H1 (cell line): ENCODE results near the gene AQP6. TPM values are rescaled to one million over a fixed set of nuclear protein-coding genes. Genes with fewer than 3 reads are reported as not detected.

Source experiments
- CTCF ChIA-PET: fragments of 300-600 bp; sonication (Branson Sonifier 250); formaldehyde crosslinking; loops from one replicate; lab custom pipeline; 2021; ENCODE audit not compliant: partially characterized antibody; lab: Charles Lee
- POLR2A ChIA-PET: fragments of 300-600 bp; sonication (Branson Sonifier 250); formaldehyde crosslinking; loops from one replicate; lab custom pipeline; 2021; ENCODE audit warnings: inconsistent platforms; ENCODE audit not compliant: partially characterized antibody; lab: Charles Lee
- DNase-seq, 2 experiments: peaks; one replicate each; pipeline versions ENCODE4 v3.0.0 to v3.0.0-alpha.2; 2010 to 2022; ENCODE audit warnings: low spot score in 2 of 2, low read depth in 1 of 2, mixed read lengths in 1 of 2
- FAIRE-seq: peaks from 2 replicates; lab custom pipeline; 2011; peaks lifted over from hg19 to GRCh38; lab: Jason Lieb, UNC
- H2AFZ ChIP-seq: 2 replicates; pipeline ENCODE4 v1.8.1; 2012; ENCODE audit warnings: low read length, inconsistent platforms
- H2AK5ac ChIP-seq: 2 replicates; pipeline ENCODE4 v1.6.1; 2013; ENCODE audit warnings: low read depth, low read length
- H2BK120ac ChIP-seq: replicated peaks from 2 replicates; pipeline ENCODE3; 2013; ENCODE audit warnings: low read depth, low read length, inconsistent platforms
- H2BK12ac ChIP-seq: 2 replicates; pipeline ENCODE4 v1.6.1; 2013; ENCODE audit warnings: low read depth, low read length
- H2BK15ac ChIP-seq: 2 replicates; pipeline ENCODE4 v1.6.1; 2013; ENCODE audit warnings: low read length
- H2BK20ac ChIP-seq: 2 replicates; pipeline ENCODE4 v1.6.1; 2013; ENCODE audit warnings: low read length
- H2BK5ac ChIP-seq: 2 replicates; pipeline ENCODE4 v1.6.1; 2013; ENCODE audit warnings: low read depth, low read length
- H3K14ac ChIP-seq: 2 replicates; pipeline ENCODE4 v1.6.1; 2013; ENCODE audit warnings: inconsistent platforms; ENCODE audit not compliant: insufficient read length
- H3K18ac ChIP-seq: 2 replicates; pipeline ENCODE4 v1.6.1; 2013; ENCODE audit warnings: low read length; ENCODE audit errors: extremely low read depth
- H3K23ac ChIP-seq: 2 replicates; pipeline ENCODE4 v1.6.1; 2013; ENCODE audit warnings: inconsistent platforms; ENCODE audit not compliant: insufficient read length
- H3K23me2 ChIP-seq: 2 replicates; pipeline ENCODE4 v1.6.1; 2013; ENCODE audit warnings: low read depth, low read length
- H3K27ac ChIP-seq: 2 replicates; pipeline ENCODE4 v1.6.1; 2011; ENCODE audit warnings: low read depth, low read length, inconsistent platforms
- H3K27me3 ChIP-seq, 4 experiments: replicated peaks in 1 of 4; 1 replicate in 1 of 4; 2 replicates in 3 of 4; pipeline versions ENCODE4 v1.6.1 to v1.8.1; 2011 to 2013; ENCODE audit warnings: low read length in 3 of 4, mild to moderate bottlenecking in 3 of 4, inconsistent platforms in 2 of 4, mixed read lengths in 2 of 4, moderate library complexity in 1 of 4; ENCODE audit not compliant: control insufficient read depth in 3 of 4, insufficient read depth in 3 of 4; ENCODE audit errors: extremely low read depth in 1 of 4
- H3K36me3 ChIP-seq, 4 experiments: 2 replicates each; pipeline versions ENCODE4 v1.6.1 to v1.8.1; 2011 to 2013; ENCODE audit warnings: mild to moderate bottlenecking in 4 of 4, low read length in 3 of 4, moderate library complexity in 2 of 4, control low read depth in 1 of 4, inconsistent platforms in 1 of 4; ENCODE audit not compliant: insufficient read depth in 4 of 4, control insufficient read depth in 2 of 4
- H3K4ac ChIP-seq: replicated peaks from 2 replicates; pipeline ENCODE3; 2013; ENCODE audit warnings: low read length, low read depth, mixed read lengths, inconsistent platforms; ENCODE audit not compliant: insufficient read length
- H3K4me1 ChIP-seq, 4 experiments: replicated peaks in 1 of 4; 1 replicate in 1 of 4; 2 replicates in 3 of 4; pipeline versions ENCODE4 v1.6.1 to v1.8.1; 2011 to 2013; ENCODE audit warnings: low read length in 3 of 4, inconsistent platforms in 2 of 4, mixed read lengths in 1 of 4; ENCODE audit not compliant: insufficient read depth in 4 of 4, control insufficient read depth in 3 of 4
- H3K4me2 ChIP-seq, 2 experiments: 2 replicates each; pipeline versions ENCODE4 v1.6.1 to v1.8.1; 2011 to 2013; ENCODE audit warnings: low read depth in 2 of 2, low read length in 2 of 2, control low read depth in 1 of 2, inconsistent platforms in 1 of 2, mild to moderate bottlenecking in 1 of 2; ENCODE audit not compliant: insufficient read depth in 1 of 2
- H3K4me3 ChIP-seq, 4 experiments: fragments of 200-600, 300-600 bp in 1 of 4; sonication (generic), shearing (Covaris generic), sonication (Bioruptor Twin) in 1 of 4; 2 replicates each; pipeline versions ENCODE4 v1.5.1 to v1.8.1; 2011 to 2016; ENCODE audit warnings: low read length in 4 of 4, low read depth in 3 of 4, control low read depth in 2 of 4, inconsistent platforms in 2 of 4, mild to moderate bottlenecking in 2 of 4, mixed read lengths in 1 of 4, moderate library complexity in 1 of 4; ENCODE audit not compliant: insufficient read depth in 2 of 4; ENCODE audit errors: extremely low read depth in 1 of 4
- H3K56ac ChIP-seq: replicated peaks from 2 replicates; pipeline ENCODE3; 2013; ENCODE audit warnings: low read depth, mild to moderate bottlenecking, mixed read lengths, low read length, inconsistent platforms; ENCODE audit not compliant: insufficient read length
- H3K79me1 ChIP-seq: 2 replicates; pipeline ENCODE4 v1.6.1; 2013; ENCODE audit warnings: low read depth, low read length, control low read depth
- H3K79me2 ChIP-seq, 2 experiments: 2 replicates each; pipeline versions ENCODE4 v1.6.1 to v1.8.1; 2012 to 2013; ENCODE audit warnings: low read length in 2 of 2, mild to moderate bottlenecking in 2 of 2, inconsistent platforms in 1 of 2; ENCODE audit not compliant: insufficient read depth in 2 of 2, control insufficient read depth in 1 of 2
- H3K9ac ChIP-seq, 4 experiments: replicated peaks in 1 of 4; 1 replicate in 1 of 4; 2 replicates in 3 of 4; pipeline versions ENCODE4 v1.6.1 to v1.8.1; 2011 to 2013; ENCODE audit warnings: low read depth in 3 of 4, low read length in 3 of 4, control low read depth in 2 of 4, mild to moderate bottlenecking in 2 of 4, moderate library complexity in 2 of 4, inconsistent platforms in 1 of 4; ENCODE audit errors: extremely low read depth in 1 of 4
- H3K9me3 ChIP-seq, 2 experiments: 2 replicates each; pipeline versions ENCODE4 v1.6.1 to v1.8.1; 2012 to 2013; ENCODE audit warnings: mild to moderate bottlenecking in 2 of 2, moderate library complexity in 2 of 2, control low read depth in 1 of 2, inconsistent platforms in 1 of 2, low read depth in 1 of 2, low read length in 1 of 2, mixed read lengths in 1 of 2; ENCODE audit not compliant: insufficient read depth in 2 of 2
- H4K20me1 ChIP-seq, 2 experiments: replicated peaks in 1 of 2; 2 replicates each; pipeline versions ENCODE3 to v1.8.1; 2011 to 2013; ENCODE audit warnings: inconsistent platforms in 2 of 2, low read length in 2 of 2, mild to moderate bottlenecking in 1 of 2; ENCODE audit not compliant: insufficient read depth in 2 of 2, control insufficient read depth in 1 of 2
- H4K5ac ChIP-seq: 2 replicates; pipeline ENCODE4 v1.6.1; 2013; ENCODE audit warnings: low read length, low read depth, mixed read lengths, inconsistent platforms; ENCODE audit not compliant: insufficient read length
- H4K8ac ChIP-seq: 2 replicates; pipeline ENCODE4 v1.8.0; 2013; ENCODE audit warnings: mild to moderate bottlenecking, moderate library complexity, low read length, inconsistent platforms; ENCODE audit not compliant: insufficient read depth; ENCODE audit errors: extremely low read depth
- H4K91ac ChIP-seq: replicated peaks from 2 replicates; pipeline ENCODE3; 2013; ENCODE audit warnings: low read length, mixed read lengths, inconsistent platforms; ENCODE audit not compliant: insufficient read length
- CREB1 ChIP-seq: IDR thresholded peaks from 2 replicates; pipeline ENCODE4 v1.6.1; 2012; ENCODE audit warnings: inconsistent platforms
- JUND ChIP-seq: IDR thresholded peaks from 2 replicates; pipeline ENCODE4 v1.6.1; 2011; ENCODE audit warnings: mild to moderate bottlenecking, improper control_type of control experiment, low read length
- WGBS, 2 experiments: shearing (Covaris generic) in 1 of 2; methylation state at CpG; one replicate each; pipeline versions ENCODE4 v1.1.6 to v1.1.7; 2013 to 2015; ENCODE audit warnings: low lambda C conversion rate in 2 of 2, mixed read lengths in 2 of 2, inconsistent platforms in 1 of 2, low coverage in 1 of 2, missing lambda C conversion rate in 1 of 2; ENCODE audit not compliant: insufficient replicate concordance in 2 of 2, insufficient coverage in 1 of 2, insufficient read length in 1 of 2; ENCODE audit errors: extremely low coverage in 1 of 2, missing lambda C conversion rate in 1 of 2; 5-methylcytosine and 5-hydroxymethylcytosine counted together
- polyA plus RNA-seq, 7 experiments: library from polyadenylated mRNA; depleted of rRNA in 3 of 7; stranded (reverse) in 5 of 7; unstranded in 2 of 7; fragments of >200 nt in 5 of 7; fragments of 200-250 nt in 2 of 7; gene quantifications; 1 replicate in 5 of 7; 2 replicates in 1 of 7; 4 replicates in 1 of 7; pipeline versions ENCODE4 v1.2.1 to v1.2.3, GENCODE V29; 2011 to 2013; ENCODE audit warnings: missing spikeins in 2 of 7, mixed read lengths in 2 of 7
- total RNA-seq: library from RNA; stranded (reverse); fragmentation: NEBNext Ultra II Directional; extraction: Animal tissue kit (Norgen Biotek cat#: 25700); gene quantifications from 2 replicates; pipeline ENCODE4 v1.2.1, GENCODE V29; 2021
- TF ChIP-seq, protein P1 (sequence below), 3 experiments: IDR thresholded peaks; 1 replicate in 2 of 3; 2 replicates in 1 of 3; pipeline versions ENCODE4 v1.5.1 to v1.6.1; 2011; ENCODE audit warnings: low read length in 3 of 3, mild to moderate bottlenecking in 3 of 3, inconsistent platforms in 2 of 3, low read depth in 1 of 3, moderate library complexity in 1 of 3; ENCODE audit not compliant: insufficient read depth in 1 of 3; ENCODE audit errors: control extremely low read depth in 1 of 3

The AQP6 gene
- total and polyA plus RNA-seq, 2 of the 8 experiments (the other 6 are each of a cell fraction or from before 2014, with no cell fraction given) = 0.03 to 0.17 TPM

- Histone ChIP-seq H3K23ac (no peak overlapping the region), H3K14ac (no peak overlapping the region), H3K27me3 (no peaks in the 10 kb centered on the region), H3K36me3 (peaks cover 17 to 56% (median 35%) of the 10 kb centered on the region in 4 experiments), H3K56ac (no peak overlapping the region), H3K9me3 (no peaks in the 10 kb centered on the region), H3K4ac (no peak overlapping the region), H3K9ac (no peak overlapping the region), H3K18ac (no peak overlapping the region), H2BK15ac (no peak overlapping the region), H3K4me3 (no peak overlapping the region), H4K20me1 (no peaks in the 10 kb centered on the region), H2AFZ (no peak overlapping the region), H2BK20ac (no peak overlapping the region), H3K4me2 (no peak overlapping the region), H4K91ac (no peak overlapping the region), H2BK120ac (no peak overlapping the region), H4K5ac (no peak overlapping the region), H3K27ac (no peak overlapping the region), H2BK5ac (no peak overlapping the region), H2BK12ac (no peak overlapping the region), H4K8ac (no peak overlapping the region), H3K79me2 (no peaks in the 10 kb centered on the region), H2AK5ac (no peak overlapping the region), H3K79me1 (no peaks in the 10 kb centered on the region), H3K23me2 (no peaks in the 10 kb centered on the region), H3K4me1 (no peaks in the 10 kb centered on the region)
- ChIA-PET CTCF (interaction anchor here (1.1 to 4.7 kb wide), 5 partner anchors 14 to 72 kb away, joined by 3 to 16 read pairs (median 5); partner anchors contain the start of gene AQP6), POLR2A (no interaction called here)
- TF ChIP-seq JUND = no peak
- TF ChIP-seq, protein P1, sequence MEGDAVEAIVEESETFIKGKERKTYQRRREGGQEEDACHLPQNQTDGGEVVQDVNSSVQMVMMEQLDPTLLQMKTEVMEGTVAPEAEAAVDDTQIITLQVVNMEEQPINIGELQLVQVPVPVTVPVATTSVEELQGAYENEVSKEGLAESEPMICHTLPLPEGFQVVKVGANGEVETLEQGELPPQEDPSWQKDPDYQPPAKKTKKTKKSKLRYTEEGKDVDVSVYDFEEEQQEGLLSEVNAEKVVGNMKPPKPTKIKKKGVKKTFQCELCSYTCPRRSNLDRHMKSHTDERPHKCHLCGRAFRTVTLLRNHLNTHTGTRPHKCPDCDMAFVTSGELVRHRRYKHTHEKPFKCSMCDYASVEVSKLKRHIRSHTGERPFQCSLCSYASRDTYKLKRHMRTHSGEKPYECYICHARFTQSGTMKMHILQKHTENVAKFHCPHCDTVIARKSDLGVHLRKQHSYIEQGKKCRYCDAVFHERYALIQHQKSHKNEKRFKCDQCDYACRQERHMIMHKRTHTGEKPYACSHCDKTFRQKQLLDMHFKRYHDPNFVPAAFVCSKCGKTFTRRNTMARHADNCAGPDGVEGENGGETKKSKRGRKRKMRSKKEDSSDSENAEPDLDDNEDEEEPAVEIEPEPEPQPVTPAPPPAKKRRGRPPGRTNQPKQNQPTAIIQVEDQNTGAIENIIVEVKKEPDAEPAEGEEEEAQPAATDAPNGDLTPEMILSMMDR (IDR thresholded peaks at IDR 0.05; ENCODE audit: control extremely low read depth in 1 of 3, insufficient read depth in 1 of 3, low read depth in 1 of 3, low read length in 3 of 3) = peak in 1 of 3 experiments; percentile 24; a peak in 1 of 4 replicates
- TF ChIP-seq CREB1 = no peak
- no peak for FAIRE-seq
- WGBS, 2 experiments = 100% methylated on average over 2 of the region's 2 CpGs; no CpG with 5 or more reads in 1 of the 2 experiments
- DNase-seq = no peak
Measured at GRCh38 chr12:49998453-49998852, 25.7 kb downstream of the AQP6 start.
